ENCODE measurements around the gene CHMP4B. TPM values are rescaled to one million over a fixed set of nuclear protein-coding genes. Genes with fewer than 3 reads are reported as not detected.

Gene CHMP4B
- total and polyA plus RNA-seq, 12 donors, result 87.5 to 246 (median 103) TPM

DNA sequence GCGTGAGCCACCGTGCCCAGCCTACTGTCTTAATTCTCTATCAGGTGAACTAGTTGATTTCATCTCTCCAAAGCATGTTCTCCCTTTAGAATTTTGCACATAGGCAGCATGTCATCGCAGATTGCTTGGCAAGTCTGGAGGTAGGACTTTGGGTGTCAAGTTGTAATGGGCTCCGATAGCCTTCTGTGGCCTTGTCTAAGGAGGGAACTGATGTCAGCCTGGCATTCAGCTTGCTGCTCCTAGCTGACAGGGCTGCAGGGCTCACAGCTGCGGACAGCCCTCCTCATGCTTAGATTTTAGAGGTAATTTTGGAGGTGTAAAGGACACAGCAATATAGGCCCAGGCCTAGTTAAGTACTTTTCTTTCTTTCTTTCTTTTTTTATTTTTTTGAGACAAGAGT lies 11.3 kb downstream of the CHMP4B start:
- 63 to 66% methylated on average over 5 of the region's 5 CpGs for WGBS, 2 donors
- no peak overlapping the region for H3K4me3 ChIP-seq
- no peaks in the 10 kb centered on the region for H3K9me3 ChIP-seq
- intact Hi-C loops (cut with DNase I), result no loop called here
- ATAC-seq (peak; percentile 66 to 92 (median 81)), DNase-seq (no peak)
- peaks cover 4 to 99% (median 87%) of the 10 kb centered on the region in 9 donors for H3K4me1 ChIP-seq
- peaks cover 0 to 24% (median 0%) of the 10 kb centered on the region in 9 donors for H3K36me3 ChIP-seq
- peak overlapping the region in 4 of 10 donors; percentile 25 to 54 (median 41) for H3K27ac ChIP-seq
- H3K27me3 ChIP-seq, result no peaks in the 10 kb centered on the region
- TF ChIP-seq, protein P1, sequence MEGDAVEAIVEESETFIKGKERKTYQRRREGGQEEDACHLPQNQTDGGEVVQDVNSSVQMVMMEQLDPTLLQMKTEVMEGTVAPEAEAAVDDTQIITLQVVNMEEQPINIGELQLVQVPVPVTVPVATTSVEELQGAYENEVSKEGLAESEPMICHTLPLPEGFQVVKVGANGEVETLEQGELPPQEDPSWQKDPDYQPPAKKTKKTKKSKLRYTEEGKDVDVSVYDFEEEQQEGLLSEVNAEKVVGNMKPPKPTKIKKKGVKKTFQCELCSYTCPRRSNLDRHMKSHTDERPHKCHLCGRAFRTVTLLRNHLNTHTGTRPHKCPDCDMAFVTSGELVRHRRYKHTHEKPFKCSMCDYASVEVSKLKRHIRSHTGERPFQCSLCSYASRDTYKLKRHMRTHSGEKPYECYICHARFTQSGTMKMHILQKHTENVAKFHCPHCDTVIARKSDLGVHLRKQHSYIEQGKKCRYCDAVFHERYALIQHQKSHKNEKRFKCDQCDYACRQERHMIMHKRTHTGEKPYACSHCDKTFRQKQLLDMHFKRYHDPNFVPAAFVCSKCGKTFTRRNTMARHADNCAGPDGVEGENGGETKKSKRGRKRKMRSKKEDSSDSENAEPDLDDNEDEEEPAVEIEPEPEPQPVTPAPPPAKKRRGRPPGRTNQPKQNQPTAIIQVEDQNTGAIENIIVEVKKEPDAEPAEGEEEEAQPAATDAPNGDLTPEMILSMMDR (IDR thresholded peaks at IDR 0.05), result no peak

DNA sequence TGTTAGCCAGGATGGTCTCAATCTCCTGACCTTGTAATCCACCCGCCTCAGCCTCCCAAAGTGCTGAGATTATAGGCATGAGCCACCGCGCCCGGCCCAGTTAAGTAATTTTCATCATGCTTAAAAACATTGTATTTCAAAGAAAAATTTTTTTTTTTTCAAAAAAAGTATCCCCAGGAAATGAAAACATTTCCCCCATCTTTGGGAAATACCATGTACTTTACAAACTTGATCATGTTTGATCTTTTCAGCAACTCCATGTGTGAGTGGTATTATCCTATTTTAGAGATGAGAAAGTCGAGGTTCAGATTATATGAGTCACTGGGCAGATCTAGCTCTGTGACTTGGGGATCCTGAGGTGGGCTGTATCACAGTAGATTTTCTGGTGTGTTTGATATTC lies 11.8 kb downstream of the CHMP4B start:
- H3K27ac ChIP-seq, result peak overlapping the region in 4 of 10 donors; percentile 25 to 54 (median 41)
- ATAC-seq (no peak), DNase-seq (no peak)
- H3K27me3 ChIP-seq, result no peaks in the 10 kb centered on the region
- TF ChIP-seq, protein P1 (IDR thresholded peaks at IDR 0.05), result no peak
- no peak overlapping the region for H3K4me3 ChIP-seq
- intact Hi-C loops (cut with DNase I), result no loop called here
- whole genome bisulfite sequencing, 2 donors, result 94 to 96% methylated on average over 5 of the region's 5 CpGs
- peaks cover 0 to 24% (median 0%) of the 10 kb centered on the region in 9 donors for H3K36me3 ChIP-seq
- no peaks in the 10 kb centered on the region for H3K9me3 ChIP-seq
- peaks cover 10 to 99% (median 87%) of the 10 kb centered on the region in 9 donors for H3K4me1 ChIP-seq

DNA sequence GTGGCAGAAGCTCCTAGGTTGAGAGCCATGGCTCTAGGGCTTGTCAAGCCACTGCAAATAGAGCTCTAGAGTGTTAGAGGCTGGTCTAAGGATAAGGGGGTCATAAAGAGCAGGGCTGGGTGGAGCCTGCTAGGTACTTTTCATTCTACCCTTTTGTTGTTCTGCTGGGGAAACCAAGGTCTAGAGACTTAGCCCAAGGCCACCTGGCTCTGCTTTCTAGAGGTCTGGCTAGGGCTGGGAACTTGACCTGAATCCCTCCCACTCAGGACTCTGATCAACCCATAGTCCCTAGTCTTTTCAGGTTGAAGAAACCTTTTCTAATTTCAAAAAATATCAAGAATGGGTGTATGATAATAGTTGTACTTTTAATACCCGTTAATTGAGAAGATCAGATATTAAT lies 13.7 kb downstream of the CHMP4B start:
- no peak for ATAC-seq
- TF ChIP-seq, protein P1 (IDR thresholded peaks at IDR 0.05), result no peak
- WGBS, 2 donors, result 97 to 100% methylated on average over 1 of the region's 1 CpG
- Histone ChIP-seq H3K9me3 (no peaks in the 10 kb centered on the region), H3K27ac (no peak overlapping the region), H3K4me1 (peaks cover 15 to 100% (median 90%) of the 10 kb centered on the region in 9 donors), H3K27me3 (no peaks in the 10 kb centered on the region), H3K4me3 (no peak overlapping the region), H3K36me3 (peaks cover 0 to 18% (median 0%) of the 10 kb centered on the region in 9 donors)
- intact Hi-C loops (cut with DNase I), result no loop called here
- DNase-seq, result no peak

DNA sequence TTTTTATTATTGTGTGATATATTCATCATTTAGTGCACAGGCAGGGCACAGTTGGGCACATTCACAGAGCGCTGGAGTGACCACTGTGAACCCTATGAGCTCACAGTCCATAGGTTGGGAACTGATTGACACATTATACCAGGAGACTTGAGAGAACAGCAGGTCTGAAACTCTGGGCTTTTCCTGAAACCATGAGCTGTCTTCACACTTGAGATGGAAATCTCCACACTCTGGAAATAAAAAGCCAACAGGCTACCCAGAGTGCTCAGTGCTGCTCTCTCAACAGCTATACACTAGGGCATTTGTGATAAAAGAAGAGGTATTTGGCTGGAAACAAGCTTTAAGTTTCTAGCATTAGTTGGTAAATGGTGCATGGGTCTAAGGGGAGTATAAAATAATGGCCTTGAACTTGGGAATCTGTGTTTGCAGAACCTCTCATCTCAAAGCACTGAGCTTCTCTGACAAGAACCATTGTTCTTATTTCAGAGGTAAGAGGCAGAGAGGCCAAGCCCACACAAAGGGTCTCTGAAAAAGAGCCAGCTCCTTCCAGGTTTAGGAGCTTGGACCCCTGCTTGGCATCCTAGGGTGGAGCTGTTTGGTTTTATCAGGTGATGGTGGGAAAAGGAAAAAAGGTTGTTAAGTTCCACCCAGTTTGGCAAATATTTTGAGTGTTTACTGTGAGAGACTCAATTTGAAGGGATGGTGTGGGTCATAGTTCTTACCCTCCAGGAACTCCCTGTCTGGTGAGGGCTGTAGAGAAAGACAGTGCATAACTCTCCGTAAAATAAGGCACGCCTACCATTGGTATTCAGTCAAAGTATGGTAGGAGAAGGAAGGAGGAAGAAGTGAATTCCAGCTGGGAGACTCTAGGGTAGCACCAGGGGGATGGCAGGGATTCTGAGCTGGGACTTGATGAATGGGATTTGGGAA lies 14.5 kb downstream of the CHMP4B start:
- no peaks in the 10 kb centered on the region for H3K27me3 ChIP-seq
- 93 to 98% methylated on average over 3 of the region's 3 CpGs for WGBS, 2 donors
- DNase-seq (no peak), ATAC-seq (no peak)
- H3K36me3 ChIP-seq, result peaks cover 0 to 18% (median 0%) of the 10 kb centered on the region in 9 donors
- peak overlapping the region in 1 of 10 donors; percentile 24 for H3K27ac ChIP-seq
- H3K9me3 ChIP-seq, result no peaks in the 10 kb centered on the region
- TF ChIP-seq, protein P1 (IDR thresholded peaks at IDR 0.05), result no peak
- intact Hi-C loops (cut with DNase I), result no loop called here
- peaks cover 18 to 100% (median 90%) of the 10 kb centered on the region in 9 donors for H3K4me1 ChIP-seq
- no peak overlapping the region for H3K4me3 ChIP-seq

All from heart right ventricle (tissue), 16 donors.